Smooth muscle cell of trachea (primary cell): ENCODE data around the gene WAS. TPM values are rescaled to one million over a fixed set of nuclear protein-coding genes. Genes with fewer than 3 reads are reported as not detected.

ENCODE experiments used
- total RNA-seq: library from RNA; depleted of rRNA; stranded (reverse); fragments of >200 nt; gene quantifications from 2 replicates; pipeline ENCODE4 v1.2.1, GENCODE V29; 2014

Gene WAS
- total RNA-seq = 0.17 TPM in 1 of 2 replicates, not detected in the other

GRCh38 chrX:48683411-48683982 lies at the start of gene WAS:
WAS (plus strand) TSS chrX:48683799; CDS start chrX:48683854, 55 bp downstream.

GRCh38 chrX:48696301-48696908 lies 12.8 kb downstream of the WAS start, which contains the start of gene SUV39H1:
SUV39H1 (plus strand) TSS chrX:48696734; CDS start chrX:48696785, 51 bp downstream.

Other genes with a start within 250 kb of the WAS start
- gene SLC38A5, start 213.5 kb upstream of the WAS start, total RNA-seq = 56.4 and 78.2 TPM in 2 replicates
- gene FTSJ1, start 207.6 kb upstream of the WAS start, total RNA-seq = 40.5 and 52.1 TPM in 2 replicates
- gene PORCN, start 174.8 kb upstream of the WAS start, total RNA-seq = 6.5 and 10.8 TPM in 2 replicates
- gene EBP, start 162.0 kb upstream of the WAS start, total RNA-seq = 17.9 and 76.4 TPM in 2 replicates
- 8.7 and 9.3 TPM in 2 replicates for gene TBC1D25, start 144.1 kb upstream of the WAS start, total RNA-seq
- gene RBM3, start 109.3 kb upstream of the WAS start, total RNA-seq = 59.4 and 286 TPM in 2 replicates
- 103 and 147 TPM in 2 replicates for gene WDR13, start 86.3 kb upstream of the WAS start, total RNA-seq
- 2.3 and 8.3 TPM in 2 replicates for gene SUV39H1, start 12.9 kb downstream of the WAS start, total RNA-seq
- not detected in 2 replicates for gene GLOD5, start 77.9 kb downstream of the WAS start, total RNA-seq
- not detected in 2 replicates for gene GATA1, start 102.8 kb downstream of the WAS start, total RNA-seq
- 28.1 and 36.1 TPM in 2 replicates for gene HDAC6, start 118.3 kb downstream of the WAS start, total RNA-seq
- gene ERAS, start 142.7 kb downstream of the WAS start, total RNA-seq = not detected in 2 replicates
- gene PCSK1N, start 151.8 kb downstream of the WAS start, total RNA-seq = 0.33 TPM in 1 of 2 replicates, not detected in the other
- 28.4 and 28.5 TPM in 2 replicates for gene TIMM17B, start 214.0 kb downstream of the WAS start, total RNA-seq
- gene PQBP1, start 214.1 kb downstream of the WAS start, total RNA-seq = 50.8 and 62.5 TPM in 2 replicates
- 13.2 and 16.4 TPM in 2 replicates for gene SLC35A2, start 227.8 kb downstream of the WAS start, total RNA-seq
- 3.3 and 4.0 TPM in 2 replicates for gene PIM2, start 235.2 kb downstream of the WAS start, total RNA-seq